Measurements from ENCODE around the gene SMIM7.

DNA sequence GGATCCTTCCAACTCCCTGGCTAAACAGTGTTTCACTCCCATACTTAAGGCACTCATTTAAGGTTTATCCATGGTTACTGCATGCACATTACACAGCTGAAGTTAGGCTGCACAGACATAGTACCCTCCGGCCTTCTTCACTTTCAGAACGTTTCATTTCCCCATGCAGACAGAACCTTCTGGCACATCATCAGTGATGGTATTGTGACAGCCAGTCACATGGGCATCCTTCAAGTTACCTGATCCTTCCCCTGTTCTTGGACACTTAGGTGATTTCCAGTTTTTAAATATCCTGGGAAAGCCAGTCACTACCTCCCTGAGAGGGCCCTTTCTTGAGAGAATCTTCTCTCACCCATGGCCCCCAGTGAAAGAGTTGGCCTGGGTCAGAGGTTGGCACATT is 9.1 kb downstream of the SMIM7 start:
- TF ChIP-seq MYC (CRISPR knock-in tag; IDR thresholded peaks at IDR 0.05; ENCODE audit: borderline replicate concordance): no peak
- TF ChIP-seq, protein P1, sequence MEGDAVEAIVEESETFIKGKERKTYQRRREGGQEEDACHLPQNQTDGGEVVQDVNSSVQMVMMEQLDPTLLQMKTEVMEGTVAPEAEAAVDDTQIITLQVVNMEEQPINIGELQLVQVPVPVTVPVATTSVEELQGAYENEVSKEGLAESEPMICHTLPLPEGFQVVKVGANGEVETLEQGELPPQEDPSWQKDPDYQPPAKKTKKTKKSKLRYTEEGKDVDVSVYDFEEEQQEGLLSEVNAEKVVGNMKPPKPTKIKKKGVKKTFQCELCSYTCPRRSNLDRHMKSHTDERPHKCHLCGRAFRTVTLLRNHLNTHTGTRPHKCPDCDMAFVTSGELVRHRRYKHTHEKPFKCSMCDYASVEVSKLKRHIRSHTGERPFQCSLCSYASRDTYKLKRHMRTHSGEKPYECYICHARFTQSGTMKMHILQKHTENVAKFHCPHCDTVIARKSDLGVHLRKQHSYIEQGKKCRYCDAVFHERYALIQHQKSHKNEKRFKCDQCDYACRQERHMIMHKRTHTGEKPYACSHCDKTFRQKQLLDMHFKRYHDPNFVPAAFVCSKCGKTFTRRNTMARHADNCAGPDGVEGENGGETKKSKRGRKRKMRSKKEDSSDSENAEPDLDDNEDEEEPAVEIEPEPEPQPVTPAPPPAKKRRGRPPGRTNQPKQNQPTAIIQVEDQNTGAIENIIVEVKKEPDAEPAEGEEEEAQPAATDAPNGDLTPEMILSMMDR (CRISPR knock-in tag; IDR thresholded peaks at IDR 0.05): no peak
- TF ChIP-seq, protein P2, sequence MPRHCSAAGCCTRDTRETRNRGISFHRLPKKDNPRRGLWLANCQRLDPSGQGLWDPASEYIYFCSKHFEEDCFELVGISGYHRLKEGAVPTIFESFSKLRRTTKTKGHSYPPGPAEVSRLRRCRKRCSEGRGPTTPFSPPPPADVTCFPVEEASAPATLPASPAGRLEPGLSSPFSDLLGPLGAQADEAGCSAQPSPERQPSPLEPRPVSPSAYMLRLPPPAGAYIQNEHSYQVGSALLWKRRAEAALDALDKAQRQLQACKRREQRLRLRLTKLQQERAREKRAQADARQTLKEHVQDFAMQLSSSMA (CRISPR knock-in tag; IDR thresholded peaks at IDR 0.05): no peak
- TF ChIP-seq, protein P3, sequence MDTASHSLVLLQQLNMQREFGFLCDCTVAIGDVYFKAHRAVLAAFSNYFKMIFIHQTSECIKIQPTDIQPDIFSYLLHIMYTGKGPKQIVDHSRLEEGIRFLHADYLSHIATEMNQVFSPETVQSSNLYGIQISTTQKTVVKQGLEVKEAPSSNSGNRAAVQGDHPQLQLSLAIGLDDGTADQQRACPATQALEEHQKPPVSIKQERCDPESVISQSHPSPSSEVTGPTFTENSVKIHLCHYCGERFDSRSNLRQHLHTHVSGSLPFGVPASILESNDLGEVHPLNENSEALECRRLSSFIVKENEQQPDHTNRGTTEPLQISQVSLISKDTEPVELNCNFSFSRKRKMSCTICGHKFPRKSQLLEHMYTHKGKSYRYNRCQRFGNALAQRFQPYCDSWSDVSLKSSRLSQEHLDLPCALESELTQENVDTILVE (CRISPR knock-in tag; IDR thresholded peaks at IDR 0.05): no peak
- no peak for TF ChIP-seq POLR2A (IDR thresholded peaks at IDR 0.05; ENCODE audit: insufficient read depth in 1 of 2, low read depth in 2 of 2, low read length in 2 of 2)
